NCI-H2196 (cell line): ENCODE data around the gene STK16.

ENCODE experiments used
- DNase-seq: peaks from one replicate; lab custom pipeline; 2025; ENCODE audit not compliant: unreplicated experiment; lab: John Stamatoyannopoulos, UW

The STK16 gene

DNA sequence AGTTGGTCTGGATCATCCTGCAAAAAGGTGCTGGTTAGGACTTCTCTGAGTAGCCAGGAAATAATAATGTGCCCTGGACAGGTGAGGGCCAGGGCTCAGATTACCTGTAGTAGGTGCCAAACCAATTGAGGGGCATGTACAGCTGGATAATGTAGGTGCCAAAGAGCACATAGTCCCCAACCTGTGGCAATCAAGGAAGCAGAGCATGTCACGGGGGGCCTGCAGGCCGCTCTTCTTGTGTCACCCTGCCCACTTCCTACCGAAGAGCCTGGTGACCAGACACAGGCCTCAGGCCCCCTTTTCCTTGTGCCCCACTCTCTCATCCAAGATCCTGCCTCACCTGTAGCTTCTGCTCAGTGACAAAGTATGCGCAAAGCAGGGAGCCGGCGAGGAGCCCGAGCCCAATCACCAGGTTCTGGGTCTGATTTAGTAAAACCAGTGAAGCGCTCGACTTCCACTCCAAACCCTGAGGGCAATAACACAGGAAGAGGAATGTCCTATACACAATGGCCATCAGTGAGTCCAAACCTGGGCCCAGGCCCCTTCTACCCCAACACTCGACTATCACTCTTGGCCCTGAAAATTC is 31.7 kb upstream of the STK16 start:
- DNase-seq: no peak

- DNase-seq: no peak
These were observed 31.1 kb upstream of the STK16 start for GRCh38 chr2:219214141-219214540.

DNA sequence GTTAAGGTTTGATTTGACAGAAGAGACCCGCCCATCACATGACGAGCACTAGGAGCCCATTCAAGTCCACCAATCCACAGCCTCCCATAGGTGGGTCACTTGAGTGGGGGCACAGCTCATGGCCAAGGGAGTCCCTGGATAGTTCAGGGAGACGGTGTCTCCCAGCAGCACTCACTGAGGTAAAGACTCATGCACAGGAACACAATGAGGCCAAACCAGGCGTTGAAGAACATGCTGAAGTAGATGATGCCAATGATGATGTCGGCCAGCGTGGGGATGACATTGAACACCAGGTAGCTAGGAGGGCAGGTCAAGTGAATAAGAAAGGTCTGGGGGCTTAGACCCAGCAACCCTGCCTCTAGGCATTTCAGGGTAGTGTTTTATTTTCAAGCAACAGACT is 30.5 kb upstream of the STK16 start:
- no peak for DNase-seq

DNA sequence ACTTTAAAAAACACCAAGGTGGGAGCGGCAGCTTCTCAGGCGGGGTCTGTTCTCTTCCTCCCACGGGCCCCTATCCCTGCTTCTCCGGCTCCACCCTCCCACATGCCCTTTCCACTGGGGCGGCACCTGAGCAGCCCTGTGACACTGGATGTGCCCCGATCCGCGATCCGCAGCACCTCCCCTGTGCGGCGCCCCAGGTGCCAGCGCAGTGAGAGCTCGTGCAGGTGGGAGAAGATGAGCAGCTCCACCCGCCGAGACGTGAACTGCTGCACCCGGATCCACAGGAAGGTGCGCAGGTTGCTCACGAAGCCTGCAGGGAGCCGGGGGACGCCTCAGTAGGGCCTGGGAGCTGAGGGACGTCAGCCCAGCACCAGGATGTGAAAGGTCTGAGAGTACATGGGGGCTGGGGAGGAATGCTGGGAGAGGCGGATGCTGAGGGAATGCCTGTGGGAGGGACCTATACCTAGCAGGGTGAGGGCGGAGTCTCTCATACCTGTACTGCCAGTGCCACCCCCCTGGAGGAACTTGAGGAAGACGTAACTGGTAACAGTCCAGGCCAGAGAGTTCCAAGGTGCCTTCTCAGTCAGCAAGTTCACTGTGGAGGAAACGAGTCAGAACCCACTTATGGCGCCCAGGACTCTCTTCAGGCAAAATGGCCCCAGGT is 29.3 kb upstream of the STK16 start:
- no peak for DNase-seq

DNA sequence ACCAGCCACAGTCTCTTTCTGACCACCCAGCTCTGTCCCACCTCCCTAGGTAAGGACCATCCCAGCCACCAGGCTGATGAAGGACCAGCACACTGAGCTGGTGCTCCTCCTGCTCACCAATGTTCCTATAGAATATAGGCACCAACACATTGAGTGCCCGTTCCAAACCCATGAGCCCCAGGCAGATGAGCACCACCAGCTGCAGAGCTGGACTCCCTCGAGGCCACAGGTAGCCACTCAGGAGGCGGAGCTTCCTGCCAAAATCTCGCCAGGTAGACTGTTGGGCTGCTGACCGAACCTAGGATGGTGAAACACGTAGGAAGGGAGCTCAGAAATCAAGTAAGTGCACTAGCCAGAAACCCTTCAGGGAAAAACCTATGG is 28.8 kb upstream of the STK16 start:
- no peak for DNase-seq

DNA sequence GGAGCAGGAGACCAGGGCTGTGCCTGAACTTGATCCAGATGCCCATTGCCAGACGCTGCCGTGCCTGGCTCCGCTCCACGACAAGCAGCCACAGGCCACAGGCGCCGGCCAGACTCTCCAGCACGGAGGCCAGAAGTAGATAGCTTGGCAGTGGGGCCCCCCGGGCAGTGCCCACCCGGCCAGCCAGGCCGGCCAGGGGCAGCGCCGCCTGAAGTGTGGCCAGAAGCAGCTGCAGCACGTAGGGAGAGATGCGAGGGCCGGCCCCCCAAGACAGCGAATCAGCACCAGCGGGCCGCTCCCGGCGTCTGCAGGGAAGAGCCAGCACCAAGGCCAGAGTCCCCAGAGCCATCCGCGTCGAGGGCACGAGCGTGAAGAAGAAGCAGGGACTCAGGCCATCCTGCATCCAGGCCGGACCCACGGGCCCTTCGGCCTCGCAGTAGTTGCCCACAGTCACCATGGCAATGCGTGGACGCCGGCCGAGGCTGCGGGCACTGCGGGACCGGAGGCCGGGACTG is 27.0 kb upstream of the STK16 start:
- DNase-seq: peak; percentile 67

DNA sequence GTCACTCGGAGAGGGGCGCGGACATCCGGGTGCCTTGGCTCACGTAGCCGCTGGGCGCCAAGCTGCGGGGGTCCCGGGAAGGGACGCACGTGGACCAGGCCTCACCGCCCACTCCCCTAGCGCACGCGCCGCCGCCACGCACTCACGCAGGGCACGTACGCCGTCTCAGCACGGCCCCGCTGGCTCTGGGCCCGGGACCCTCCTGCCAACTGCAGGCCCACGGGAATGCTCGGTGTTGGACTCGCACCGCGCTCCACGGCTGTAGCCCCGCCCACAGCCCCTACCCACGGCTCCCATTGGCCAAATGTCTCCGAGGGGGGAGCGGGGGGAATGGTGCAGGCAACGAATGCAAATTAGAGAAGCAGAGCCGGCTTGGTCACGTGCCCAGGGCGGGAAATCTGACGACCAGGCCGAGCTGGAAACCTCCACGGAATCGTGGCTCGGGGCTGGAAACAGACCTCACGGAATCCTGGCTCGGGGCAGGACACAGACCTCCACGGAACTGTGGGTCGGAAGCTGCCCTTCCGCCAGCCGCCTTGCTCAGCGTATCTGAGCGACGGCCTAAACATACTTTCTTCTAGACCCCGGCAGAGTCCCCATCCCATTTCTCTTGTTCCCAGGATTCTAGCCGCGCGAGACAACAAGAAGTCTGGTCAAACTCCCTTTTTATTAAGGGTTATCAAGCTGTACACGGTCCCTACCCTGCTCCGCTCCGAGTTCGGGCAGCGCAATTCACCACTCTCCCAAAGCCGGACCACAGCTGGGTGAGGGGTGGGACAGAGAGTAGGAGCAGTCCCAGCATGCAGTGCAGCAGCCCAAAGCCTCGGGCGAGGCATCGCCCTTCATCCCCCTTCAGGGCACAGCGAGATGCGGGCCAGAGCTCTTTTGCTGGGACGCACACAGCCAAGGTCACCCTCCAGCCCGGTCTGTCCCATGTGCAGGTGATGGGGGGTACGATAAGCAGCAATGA is 26.3 kb upstream of the STK16 start, which contains the start of gene ABCB6:
ABCB6 (minus strand) TSS at position 227 of the 970 bp plus-strand sequence. CDS start 285 bp downstream, outside the sequence.
- peak; percentile 95 for DNase-seq

DNA sequence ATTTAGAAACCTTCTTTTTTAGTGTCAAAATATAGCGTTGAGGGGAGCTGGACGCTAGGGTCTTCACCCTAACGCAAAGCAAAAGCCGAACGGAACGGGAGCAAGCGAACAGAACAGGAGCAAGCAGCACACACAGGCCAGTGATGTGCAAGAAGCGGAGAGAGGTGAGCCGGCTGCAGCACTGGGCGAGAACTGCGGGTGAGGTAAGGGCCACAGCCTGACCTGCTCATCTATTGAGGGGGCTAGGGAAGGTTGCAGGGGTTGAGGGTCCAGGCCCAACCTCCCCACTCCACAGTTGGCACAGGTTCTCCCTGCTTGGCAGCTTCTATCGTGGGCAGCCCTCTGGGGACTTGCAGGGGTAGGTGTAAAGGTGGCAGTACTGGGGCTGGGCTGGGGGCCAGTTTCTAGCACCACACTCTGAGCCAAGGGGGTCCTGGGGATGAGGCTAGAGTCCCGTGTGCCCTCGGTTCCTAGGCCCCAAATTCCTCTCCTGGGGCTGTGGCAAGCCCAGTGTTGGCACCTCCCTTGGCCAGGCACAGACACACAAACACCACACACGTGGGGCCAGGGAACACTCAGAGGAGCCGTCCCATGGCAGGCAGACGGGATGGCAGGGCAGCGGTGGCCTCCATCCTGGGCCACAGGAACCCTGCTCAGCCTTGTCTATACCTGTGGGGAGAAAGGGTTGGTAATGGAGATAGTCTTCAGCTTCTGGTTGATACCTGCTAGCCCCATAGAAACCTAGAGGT is 25.3 kb upstream of the STK16 start:
- DNase-seq: no peak

GRCh38 chr2:219220652-219221402 is 24.5 kb upstream of the STK16 start:
- no peak for DNase-seq

DNA sequence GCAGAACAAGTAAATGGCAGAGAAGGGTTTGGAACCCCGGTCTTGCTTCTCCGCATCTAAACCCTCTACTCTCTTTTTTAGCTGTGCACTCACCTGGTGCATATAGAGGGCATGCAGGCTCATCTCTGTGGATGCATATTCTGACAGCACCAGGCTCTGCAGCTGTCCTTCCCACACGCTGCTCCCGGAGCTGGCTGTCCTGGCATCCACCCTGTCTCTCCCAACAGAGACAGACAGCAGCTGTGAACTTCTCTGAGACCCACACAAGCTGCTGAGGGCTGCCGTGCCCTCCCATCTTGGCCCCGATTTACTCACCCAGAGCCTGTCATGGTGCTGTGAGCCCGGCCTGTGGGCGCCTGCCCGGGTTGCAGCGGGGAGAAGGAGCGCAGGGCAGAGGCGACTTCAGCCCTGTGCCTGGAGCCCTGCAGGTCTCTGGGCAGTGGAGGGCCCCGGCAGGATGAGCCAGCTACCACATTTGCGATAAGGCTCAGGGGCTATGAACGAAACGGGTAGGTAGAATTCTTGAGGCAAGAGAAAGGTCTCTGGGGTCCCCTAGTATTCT is 23.2 kb upstream of the STK16 start:
- DNase-seq: no peak

DNA sequence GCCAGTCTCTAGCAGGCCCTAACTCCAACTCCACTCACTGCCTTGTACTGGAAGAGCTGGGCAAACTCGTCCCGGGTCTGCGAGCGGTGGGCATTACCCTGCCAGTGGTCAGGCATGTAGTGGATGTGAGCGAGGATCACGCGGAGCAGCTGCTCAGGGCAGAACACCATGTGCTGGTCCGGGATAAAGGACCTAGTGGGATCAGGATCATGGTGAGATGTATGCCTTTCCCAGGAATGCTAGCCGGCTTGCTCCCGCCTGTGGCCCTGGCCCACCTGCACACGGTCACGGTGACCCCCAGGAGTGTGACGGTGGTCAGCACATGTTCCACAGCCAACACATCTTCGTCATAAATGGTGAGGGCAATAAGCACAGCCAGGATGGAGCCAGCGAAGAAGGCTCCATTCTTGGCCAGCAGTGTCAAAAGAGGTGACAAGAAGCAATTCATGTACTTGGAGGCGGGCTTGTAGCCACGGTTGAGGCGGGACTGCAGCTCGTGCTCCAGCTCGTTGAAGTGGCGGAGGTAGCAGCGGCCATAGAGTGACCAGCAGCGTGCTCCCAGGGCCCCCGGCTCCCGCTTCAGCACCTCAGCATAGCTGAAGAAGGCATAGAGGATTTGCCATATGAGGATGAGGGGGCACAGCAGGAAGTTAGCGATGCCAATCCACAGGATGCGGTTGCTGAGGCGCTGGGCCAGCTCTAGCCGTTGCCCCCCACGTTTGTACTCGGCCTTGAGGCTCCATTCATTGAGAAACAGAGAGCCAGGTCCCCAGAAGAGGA is 21.3 kb upstream of the STK16 start:
- DNase-seq: no peak

DNA sequence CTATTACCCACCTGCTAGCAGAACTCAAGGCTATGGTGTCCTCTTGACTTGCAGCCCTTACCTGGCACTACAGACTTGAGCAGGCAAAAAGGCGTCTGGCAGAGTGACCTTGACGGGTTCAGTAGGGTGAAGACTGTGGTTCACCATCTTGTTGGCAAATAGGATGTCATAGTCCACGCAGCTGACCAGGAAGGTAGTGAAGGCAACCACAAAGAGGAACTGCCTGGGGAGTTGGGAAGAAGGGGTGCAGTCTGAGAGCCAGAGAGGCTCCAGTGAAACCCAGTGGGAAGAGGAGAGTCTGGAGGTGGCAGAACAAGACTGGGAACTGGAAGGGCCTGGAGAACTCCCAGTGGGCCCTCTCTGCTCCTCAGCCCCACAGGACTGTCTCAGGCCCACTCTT is 19.9 kb upstream of the STK16 start:
- no peak for DNase-seq

DNA sequence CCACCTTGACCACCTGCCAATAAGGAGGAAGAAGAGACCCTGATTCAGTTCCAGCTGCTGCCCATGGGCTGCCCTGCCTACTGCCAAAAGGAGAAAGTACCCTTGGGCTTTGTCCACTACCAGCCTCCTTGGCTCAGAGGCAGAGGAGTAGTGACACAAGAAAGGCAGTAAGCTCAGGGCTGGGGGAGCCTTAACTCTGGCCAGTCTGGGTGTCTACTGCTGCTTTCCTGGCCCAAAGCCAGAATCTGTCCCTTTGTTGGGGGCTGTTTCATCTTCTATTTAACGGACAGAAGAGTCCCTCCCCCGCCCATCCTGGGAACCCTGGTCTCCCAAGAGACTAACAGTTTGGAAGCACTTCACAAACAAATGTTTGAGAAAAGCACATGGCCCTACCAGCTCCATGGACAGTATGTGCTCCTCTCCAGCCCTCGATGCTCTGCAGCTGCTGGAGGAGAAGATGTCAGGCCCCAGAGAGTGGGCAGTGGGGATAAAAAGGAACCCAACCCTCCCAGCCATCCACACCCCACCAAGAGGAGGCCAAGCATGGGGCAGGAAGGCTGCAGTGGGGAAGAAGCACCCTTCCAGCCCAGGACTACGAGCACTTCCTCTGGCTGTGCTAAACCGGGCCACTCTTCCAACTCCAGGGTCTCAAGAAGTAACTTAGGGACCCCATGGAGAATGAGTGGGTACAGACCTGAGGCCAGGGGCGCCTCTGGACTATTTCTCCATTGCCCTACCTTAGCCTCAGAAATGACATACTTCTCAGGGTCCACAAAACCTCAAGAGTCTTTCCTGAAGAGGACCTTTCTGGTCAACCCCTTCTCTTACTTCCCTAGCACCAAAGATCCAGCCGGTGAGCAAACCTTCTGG is 17.0 kb upstream of the STK16 start:
- no peak for DNase-seq

DNA sequence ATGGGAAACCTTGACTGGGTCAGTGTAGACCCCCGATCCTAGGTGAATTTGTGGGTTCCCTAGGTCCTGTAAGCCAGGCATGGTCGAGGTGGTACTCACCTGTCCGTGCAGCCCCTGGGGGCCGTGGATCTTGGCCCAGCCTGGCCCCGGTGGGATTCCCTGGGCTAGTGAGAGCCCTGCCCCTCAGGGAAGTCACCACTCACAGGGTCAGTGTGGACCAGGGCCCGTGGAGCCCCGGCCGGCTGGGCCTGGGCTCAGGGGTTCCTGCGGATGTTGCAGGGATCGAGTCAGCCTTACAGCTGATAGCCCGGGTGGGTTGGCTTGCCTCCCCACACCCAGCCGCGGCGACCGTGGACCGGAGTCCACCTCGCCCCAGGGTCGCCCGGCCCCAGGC is 16.4 kb upstream of the STK16 start:
- no peak for DNase-seq

- peak; percentile 98 for DNase-seq
These were observed 15.8 kb upstream of the STK16 start, which contains the start of the genes ANKZF1 and ATG9A for GRCh38 chr2:219229305-219230058. Gene ANKZF1 (plus strand): TSS chr2:219229806. CDS start chr2:219230258, 452 bp downstream. Gene ATG9A (minus strand): TSS chr2:219229636. CDS start chr2:219228024, 1,612 bp downstream.

- peak; percentile 22 for DNase-seq
These were observed 15.2 kb upstream of the STK16 start for GRCh38 chr2:219230059-219230540.

DNA sequence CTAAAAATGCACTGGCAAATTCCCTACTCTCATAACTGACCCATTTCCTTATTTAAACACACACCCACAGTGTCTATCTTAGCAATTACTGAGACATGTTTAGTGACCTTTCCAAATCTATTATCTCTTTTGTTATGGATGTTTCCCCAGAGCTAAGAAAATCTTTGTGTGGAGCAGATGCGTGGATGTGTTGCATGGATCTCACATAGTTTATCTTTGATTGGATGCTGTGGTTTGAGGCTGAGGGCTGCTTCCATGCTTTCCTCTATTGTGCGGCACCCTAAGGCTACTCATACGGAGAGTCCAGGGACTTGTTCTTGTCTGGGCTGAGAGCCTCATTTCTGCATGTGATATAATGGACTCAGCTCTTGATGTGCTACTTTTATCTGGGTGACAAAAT is 10.9 kb upstream of the STK16 start:
- no peak for DNase-seq
